GM19240 (cell line): ENCODE data around the gene SPON2.
"Not testable (repeated sequence)": the region's sequence is repeated elsewhere in the genome, so short reads cannot be mapped to it uniquely, and the experiment has no call there.

Source experiments
- DNase-seq: peaks from one replicate; pipeline ENCODE4 v3.0.0; 2011; ENCODE audit warnings: low spot score; ENCODE audit not compliant: insufficient read length

The SPON2 gene

DNA sequence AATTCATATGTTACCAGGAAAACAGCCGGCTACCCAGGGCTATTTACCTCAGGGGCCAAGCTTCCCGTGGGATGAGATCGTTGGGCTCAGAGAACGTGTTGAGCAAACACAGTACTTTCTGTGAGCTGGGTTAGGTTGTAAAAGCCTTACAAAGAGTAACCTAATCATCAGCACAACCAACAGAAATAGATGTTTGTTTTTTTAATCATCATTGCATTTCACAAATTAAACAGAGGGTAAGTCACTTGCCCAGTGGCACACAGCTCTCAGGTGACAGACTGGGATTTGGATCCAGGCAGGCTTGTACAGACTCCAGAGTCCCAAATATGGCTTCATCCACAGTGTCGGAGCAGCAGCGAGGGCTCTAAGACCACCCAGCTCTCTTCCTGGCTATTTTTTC lies 20.1 kb downstream of the SPON2 start:
- DNase-seq: no peak

DNA sequence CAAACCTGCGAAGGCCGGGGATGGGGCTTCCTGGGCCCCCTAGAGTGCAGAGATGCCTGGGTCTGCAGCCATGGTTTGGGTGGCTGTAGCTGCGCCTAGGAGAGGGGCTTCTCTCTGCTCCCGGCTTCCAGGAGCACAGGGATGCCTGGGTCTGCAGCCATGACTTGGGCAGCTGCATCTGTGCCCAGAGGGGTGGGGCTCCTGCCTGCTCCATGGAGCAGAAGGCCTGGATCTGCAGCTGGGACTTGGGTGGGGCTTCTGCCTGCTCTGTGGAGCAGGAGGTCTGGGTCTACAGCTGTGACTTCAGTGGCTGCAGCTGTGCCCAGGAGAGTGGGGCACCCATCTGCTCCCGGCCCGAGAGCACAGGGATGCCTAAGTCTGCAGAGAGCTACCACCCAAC lies 20.8 kb downstream of the SPON2 start:
- no peak for DNase-seq

DNA sequence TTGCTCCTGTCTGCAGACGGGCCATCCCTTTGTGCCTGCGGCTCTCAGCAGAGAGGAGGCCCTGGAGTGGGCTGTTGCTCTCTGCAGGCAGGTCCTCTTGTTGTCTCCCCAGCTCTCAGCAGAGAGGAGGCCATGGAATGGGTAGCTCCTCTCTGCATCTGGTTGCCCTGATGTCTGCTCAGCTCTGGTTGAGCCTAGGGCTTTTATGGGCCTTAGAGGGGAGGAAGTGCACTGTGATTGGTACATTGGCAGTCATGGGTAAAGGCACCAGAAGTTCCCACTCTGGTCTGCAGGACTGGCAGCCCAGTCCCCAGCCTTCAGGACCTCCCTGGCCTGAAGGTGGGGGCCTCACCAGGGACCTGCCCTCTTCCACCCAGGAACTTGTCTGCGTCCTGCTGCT lies 21.5 kb downstream of the SPON2 start:
- DNase-seq: no peak

DNA sequence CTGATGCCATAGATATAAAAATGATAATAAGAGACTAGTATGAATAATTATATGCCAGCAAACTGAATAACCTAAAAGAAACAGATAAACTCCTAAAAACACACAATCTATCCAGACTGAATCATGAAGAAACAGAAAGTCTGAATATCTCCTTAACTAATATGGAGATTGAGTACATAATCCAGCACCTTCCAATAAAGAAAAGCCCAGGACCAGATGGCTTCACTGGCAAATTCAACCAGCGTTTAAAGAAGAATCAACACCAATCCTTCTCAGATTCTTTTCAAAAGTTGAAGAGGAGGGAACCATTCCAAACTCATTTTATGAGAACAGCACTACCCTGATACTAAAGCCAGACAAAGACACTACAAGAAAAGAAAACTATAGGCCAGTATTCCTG lies 32.5 kb downstream of the SPON2 start:
- DNase-seq: no peak

DNA sequence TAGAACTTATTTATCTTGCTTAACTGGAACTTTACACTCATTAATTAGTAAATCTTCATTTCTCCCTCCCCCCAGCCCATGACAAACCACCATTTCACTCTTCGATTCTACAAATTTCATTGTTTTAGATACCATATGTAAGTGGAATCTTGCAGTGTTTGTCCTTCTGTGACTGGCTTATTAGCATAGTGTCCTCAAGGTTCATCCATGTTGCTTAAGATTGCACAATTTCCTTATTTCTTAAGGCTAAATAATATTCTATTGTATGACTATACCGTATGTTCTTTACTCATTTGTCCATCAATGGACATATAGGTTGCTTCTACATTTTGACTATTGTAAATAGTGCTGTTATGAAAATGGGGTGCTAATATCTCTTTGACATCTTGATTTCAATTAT lies 34.5 kb downstream of the SPON2 start:
- no peak for DNase-seq

DNA sequence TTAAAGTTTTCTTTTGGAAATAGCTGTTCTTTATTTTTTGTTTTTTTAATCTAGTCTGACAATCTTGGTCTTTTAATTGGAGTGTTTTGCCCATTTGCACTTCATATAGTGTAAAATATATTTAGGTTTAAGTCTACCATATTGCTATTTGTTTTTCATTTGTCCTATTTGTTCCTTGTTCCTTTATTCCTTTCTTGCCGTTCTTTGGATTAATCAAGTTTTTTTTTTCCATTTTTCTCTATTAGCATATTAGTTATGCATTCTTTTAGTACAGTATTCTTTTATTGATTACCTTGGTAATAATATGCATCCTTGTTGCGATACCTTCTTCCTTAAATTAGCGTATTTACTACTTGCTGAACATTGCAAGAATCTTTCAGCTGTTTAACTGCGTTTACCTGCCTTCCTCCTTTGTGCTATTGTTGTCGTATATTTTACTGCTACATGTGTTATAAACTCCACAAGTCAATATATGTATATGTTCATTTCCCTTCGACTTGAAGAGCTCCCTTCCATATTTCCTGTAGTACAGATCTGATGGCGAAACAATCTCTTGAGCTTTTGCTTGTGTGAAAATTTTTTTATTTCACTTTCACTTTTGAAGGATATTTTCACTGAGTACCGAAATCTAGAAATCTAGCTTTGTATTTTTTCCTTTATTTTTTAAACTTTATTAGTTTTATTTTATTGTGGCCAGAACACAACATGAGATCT lies 35.2 kb downstream of the SPON2 start:
- DNase-seq: no peak

DNA sequence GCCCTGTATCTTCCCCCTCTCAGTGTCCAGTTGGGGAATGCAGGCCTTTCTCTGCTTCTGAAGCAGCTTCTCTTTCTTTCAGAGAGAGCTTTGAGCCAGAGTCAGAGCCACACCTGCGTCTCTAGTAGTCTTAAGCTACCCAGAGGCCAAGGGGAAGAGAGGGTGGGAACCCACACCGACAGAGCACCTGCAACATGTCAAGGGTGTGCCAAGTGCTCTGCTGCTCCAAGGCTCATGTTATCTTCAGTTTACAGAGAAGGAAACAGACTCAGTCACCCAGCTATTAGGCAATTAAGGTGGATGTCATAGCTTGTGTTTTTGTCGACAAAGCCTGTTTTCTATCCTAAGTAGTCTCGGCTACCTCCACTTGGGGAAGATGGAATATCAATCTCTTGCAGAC lies 36.3 kb downstream of the SPON2 start:
- DNase-seq: no peak

DNA sequence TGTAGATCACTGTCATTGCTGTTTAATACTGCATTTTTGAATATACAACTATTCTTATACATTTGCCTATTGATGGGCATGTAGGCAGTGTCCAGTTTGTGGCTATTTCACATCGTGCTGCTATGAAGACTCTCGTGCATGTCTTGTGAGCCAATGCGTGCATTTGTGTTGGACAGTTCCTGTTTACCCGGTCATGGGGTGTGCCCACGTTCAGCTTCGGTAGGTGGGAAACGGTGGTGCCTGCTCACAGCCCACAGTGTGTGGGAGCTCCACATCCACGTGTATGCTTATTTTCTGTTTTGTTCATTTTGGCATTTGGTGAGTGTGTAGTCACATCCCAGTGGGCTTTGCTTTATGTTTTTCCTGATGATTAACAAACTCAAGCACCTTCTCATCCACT lies 39.4 kb downstream of the SPON2 start:
- no peak for DNase-seq

DNA sequence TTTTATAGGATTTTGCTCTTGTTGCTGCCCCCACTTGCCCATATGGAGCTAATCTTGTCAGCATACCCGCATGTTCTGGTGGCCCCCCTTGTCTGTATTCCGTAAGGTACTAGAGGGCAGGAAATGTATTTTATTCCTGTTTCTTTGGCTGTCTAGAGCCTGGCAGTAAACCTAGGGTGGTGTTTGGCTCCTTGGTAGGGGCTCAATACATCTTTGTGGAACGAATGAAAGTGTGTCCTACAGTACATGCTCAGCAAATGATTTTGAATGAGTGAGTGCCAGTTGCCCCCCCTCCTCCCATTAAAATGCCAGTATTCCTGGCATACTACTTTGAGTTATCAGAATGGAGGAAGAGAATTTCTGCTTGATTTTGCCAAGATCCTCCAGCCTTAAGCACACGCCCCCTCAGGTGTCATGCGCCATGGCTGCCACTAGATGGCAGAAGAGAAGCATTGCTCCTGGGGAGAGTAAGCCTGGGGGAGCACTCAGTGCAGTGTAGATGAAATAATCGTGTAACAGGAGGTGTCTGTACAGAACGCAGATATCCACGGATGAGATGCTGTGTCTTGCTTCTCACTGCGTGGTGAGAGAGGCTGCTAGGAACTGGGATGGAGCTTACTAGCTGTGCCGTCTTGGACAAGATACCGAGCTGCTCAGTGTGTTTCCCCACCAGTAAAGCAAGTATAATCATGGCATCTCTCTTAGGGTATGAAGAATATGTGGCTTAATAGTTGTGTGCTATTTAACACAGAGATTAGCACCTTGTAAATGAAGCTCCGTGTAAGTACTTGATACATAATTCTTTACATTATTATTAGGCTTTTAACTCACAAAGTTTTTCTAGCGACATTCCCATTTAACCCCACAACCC lies 41.8 kb downstream of the SPON2 start:
- DNase-seq: peak; percentile 41

DNA sequence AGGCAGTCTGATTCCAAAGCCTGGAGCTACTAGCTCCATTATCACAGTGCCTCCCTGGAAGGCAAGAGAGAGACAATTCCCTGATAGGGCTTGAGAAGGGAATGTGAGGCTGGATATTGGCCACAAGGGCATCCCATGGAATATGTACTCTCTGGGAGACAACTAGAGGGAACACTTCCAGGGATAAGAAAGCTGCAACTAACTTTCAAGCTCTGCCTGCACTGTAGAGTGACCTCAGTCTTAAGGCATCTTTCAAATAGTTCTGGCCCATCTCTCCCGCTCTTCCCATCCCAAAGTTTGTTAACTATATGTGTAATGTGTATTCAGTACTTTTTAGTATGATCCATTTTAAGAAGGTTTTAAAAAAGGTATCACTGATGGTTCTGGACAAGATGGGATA lies 45.9 kb downstream of the SPON2 start:
- DNase-seq: no peak

DNA sequence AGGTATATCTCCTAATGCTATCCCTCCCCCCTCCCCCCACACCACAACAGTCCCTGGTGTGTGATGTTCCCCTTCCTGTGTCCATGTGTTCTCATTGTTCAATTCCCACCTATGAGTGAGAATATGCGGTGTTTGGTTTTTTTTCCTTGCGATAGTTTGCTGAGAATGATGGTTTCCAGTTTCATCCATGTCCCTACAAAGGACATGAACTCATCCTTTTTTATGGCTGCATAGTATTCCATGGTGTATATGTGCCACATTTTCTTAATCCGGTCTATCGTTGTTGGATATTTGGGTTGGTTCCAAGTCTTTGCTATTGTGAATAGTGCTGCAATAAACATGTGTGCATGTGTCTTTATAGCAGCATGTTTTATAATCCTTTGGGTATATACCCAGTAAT lies 46.9 kb downstream of the SPON2 start:
- not testable (repeated sequence) for DNase-seq

DNA sequence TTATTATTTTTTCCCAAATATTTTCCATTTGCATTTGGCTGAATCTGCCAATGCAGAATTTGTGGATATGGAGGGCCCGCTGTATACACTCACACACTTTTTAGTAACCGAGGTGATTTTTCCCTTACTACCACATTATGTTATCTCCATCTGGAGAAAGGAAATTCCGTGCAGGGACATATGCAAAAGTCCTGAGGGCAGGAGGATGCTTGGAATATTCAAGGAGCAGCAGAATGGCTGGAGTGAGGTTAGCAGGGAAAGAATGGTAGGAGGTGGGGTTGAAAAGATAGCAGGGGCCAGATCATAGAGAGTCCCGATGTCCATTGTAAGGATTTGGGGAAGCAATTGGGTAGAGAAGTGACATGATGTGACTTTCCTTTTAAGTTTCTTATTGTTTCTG lies 47.6 kb downstream of the SPON2 start:
- no peak for DNase-seq

DNA sequence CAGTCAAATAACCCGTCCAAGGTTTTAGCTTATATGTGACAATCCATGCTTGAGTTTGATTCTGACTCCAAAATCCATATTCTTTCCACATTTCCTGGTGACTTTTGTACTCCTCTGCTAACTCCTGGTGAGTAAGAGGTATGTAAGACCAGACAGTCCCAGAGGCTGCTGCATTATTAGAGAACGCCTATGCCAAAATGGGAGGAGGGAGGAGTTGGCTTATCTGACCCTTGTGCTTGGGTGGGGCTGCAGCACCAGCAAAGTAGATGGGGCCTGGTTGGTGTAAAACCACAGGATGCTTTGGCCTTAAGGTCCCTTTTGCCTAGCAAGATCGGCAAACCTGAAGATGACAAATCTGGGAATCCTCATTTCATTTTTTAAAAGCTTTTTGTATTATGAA lies 49.9 kb downstream of the SPON2 start:
- no peak for DNase-seq
